OCI-LY3 (cell line): ENCODE data around the gene IKBKG.

Source experiments
- EZH2phosphoT487 ChIP-seq: fragments of 200-600 bp; shearing (Covaris generic); IDR thresholded peaks from 2 replicates; pipeline ENCODE4 v1.6.1; 2018; ENCODE audit warnings: antibody characterized with exemption, mixed run types, low read depth
- TF ChIP-seq, protein P1 (sequence below): fragments of 200-600, 300-600 bp; sonication (generic); IDR thresholded peaks from 2 replicates; pipeline ENCODE4 v1.5.1; 2014; ENCODE audit warnings: antibody characterized with exemption, low read length, low read depth

- TF ChIP-seq, protein P1, sequence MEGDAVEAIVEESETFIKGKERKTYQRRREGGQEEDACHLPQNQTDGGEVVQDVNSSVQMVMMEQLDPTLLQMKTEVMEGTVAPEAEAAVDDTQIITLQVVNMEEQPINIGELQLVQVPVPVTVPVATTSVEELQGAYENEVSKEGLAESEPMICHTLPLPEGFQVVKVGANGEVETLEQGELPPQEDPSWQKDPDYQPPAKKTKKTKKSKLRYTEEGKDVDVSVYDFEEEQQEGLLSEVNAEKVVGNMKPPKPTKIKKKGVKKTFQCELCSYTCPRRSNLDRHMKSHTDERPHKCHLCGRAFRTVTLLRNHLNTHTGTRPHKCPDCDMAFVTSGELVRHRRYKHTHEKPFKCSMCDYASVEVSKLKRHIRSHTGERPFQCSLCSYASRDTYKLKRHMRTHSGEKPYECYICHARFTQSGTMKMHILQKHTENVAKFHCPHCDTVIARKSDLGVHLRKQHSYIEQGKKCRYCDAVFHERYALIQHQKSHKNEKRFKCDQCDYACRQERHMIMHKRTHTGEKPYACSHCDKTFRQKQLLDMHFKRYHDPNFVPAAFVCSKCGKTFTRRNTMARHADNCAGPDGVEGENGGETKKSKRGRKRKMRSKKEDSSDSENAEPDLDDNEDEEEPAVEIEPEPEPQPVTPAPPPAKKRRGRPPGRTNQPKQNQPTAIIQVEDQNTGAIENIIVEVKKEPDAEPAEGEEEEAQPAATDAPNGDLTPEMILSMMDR, result no peak
- TF ChIP-seq EZH2phosphoT487, result no peak
Measured at GRCh38 chrX:154529206-154529612, 18.2 kb upstream of the IKBKG start.
